GM23338 (cell line): Measurements from ENCODE around the gene NUMB. TPM values are rescaled to one million over a fixed set of nuclear protein-coding genes. Genes with fewer than 3 reads are reported as not detected.

Experiments used
- ATAC-seq: fragments of 200-7000 bp; cut with Tn5 transposase; 3 replicates; pipeline ENCODE4 v1.9.1; 2020
- DNase-seq: peaks from one replicate; pipeline ENCODE4 v3.0.0-alpha.2; 2015; ENCODE audit warnings: low spot score
- H2AFZ ChIP-seq: fragments of 200-600 bp; sonication (generic); 2 replicates; pipeline ENCODE4 v1.8.0; 2016; ENCODE audit warnings: antibody characterized with exemption, mild to moderate bottlenecking, moderate library complexity
- H3F3A ChIP-seq: fragments of 200-600 bp; sonication (generic); replicated peaks from 2 replicates; pipeline ENCODE4 v1.8.0; 2017; ENCODE audit warnings: antibody characterized with exemption, mixed run types, low read depth
- H3K27ac ChIP-seq: fragments of 200-600 bp; sonication (generic); 2 replicates; pipeline ENCODE4 v1.6.1; 2016; ENCODE audit warnings: low read depth
- H3K27me3 ChIP-seq: fragments of 200-600 bp; sonication (generic); 2 replicates; pipeline ENCODE4 v1.8.0; 2016; ENCODE audit warnings: mild to moderate bottlenecking, mixed run types, moderate library complexity; ENCODE audit not compliant: insufficient read depth
- H3K36me3 ChIP-seq: fragments of 200-600 bp; sonication (generic); 2 replicates; pipeline ENCODE4 v1.8.0; 2016; ENCODE audit warnings: mild to moderate bottlenecking; ENCODE audit not compliant: insufficient read depth
- H3K4me1 ChIP-seq: fragments of 200-600 bp; sonication (generic); 2 replicates; pipeline ENCODE4 v1.8.0; 2016; ENCODE audit warnings: mild to moderate bottlenecking, moderate library complexity; ENCODE audit not compliant: insufficient read depth
- H3K4me2 ChIP-seq: fragments of 200-600 bp; sonication (generic); 2 replicates; pipeline ENCODE4 v1.7.1; 2017; ENCODE audit warnings: mixed run types
- H3K4me3 ChIP-seq: fragments of 200-600 bp; sonication (generic); 2 replicates; pipeline ENCODE4 v1.6.1; 2016; ENCODE audit warnings: mixed run types
- H3K79me2 ChIP-seq: fragments of 200-600 bp; sonication (generic); replicated peaks from 2 replicates; pipeline ENCODE4 v1.8.0; 2017; ENCODE audit warnings: mild to moderate bottlenecking; ENCODE audit not compliant: insufficient read depth
- H3K9me2 ChIP-seq: fragments of 200-600 bp; sonication (generic); 2 replicates; pipeline ENCODE4 v1.8.0; 2017; ENCODE audit not compliant: insufficient read depth
- H4K20me1 ChIP-seq: fragments of 200-600 bp; sonication (generic); replicated peaks from 2 replicates; pipeline ENCODE4 v1.8.0; 2017; ENCODE audit warnings: mild to moderate bottlenecking; ENCODE audit not compliant: insufficient read depth
- H3K27ac Mint-ChIP-seq: 2 replicates; pipeline ENCODE4 v1.8.0; 2020; ENCODE audit warnings: inconsistent platforms, mild to moderate bottlenecking, moderate library complexity, mixed read lengths
- H3K27me3 Mint-ChIP-seq: 3 replicates; pipeline ENCODE4 v1.8.0; 2022; ENCODE audit warnings: low read depth, mild to moderate bottlenecking, moderate library complexity, mixed read lengths, inconsistent platforms; ENCODE audit not compliant: insufficient read depth, poor library complexity
- H3K36me3 Mint-ChIP-seq: 3 replicates; pipeline ENCODE4 v1.8.0; 2021; ENCODE audit warnings: low read depth, mild to moderate bottlenecking, inconsistent platforms, moderate library complexity, mixed read lengths
- H3K4me1 Mint-ChIP-seq: 3 replicates; pipeline ENCODE4 v1.8.0; 2020; ENCODE audit warnings: mild to moderate bottlenecking, inconsistent platforms, mixed read lengths
- H3K4me3 Mint-ChIP-seq: 3 replicates; pipeline ENCODE4 v1.8.0; 2021; ENCODE audit warnings: moderate library complexity, mild to moderate bottlenecking, inconsistent platforms, mixed read lengths
- H3K9me3 Mint-ChIP-seq: 3 replicates; pipeline ENCODE4 v1.8.0; 2020; ENCODE audit warnings: moderate library complexity, mild to moderate bottlenecking, inconsistent platforms, mixed read lengths
- ETS1 ChIP-seq: IDR thresholded peaks from 2 replicates; pipeline ENCODE4 v1.6.1; 2016; ENCODE audit warnings: antibody characterized with exemption
- NANOG ChIP-seq: IDR thresholded peaks from 2 replicates; pipeline ENCODE4 v1.6.1; 2016; ENCODE audit warnings: antibody characterized with exemption, borderline replicate concordance
- POLR2AphosphoS5 ChIP-seq: IDR thresholded peaks from 2 replicates; pipeline ENCODE4 v1.6.1; 2016; ENCODE audit warnings: antibody characterized with exemption, low read depth
- ZNF114 ChIP-seq: fragments of 250-450 bp; sonication (Bioruptor Pico); IDR thresholded peaks from 2 replicates; pipeline ENCODE4 v1.5.0; 2020; ENCODE audit warnings: mild to moderate bottlenecking, moderate library complexity
- ZNF462 ChIP-seq: fragments of 250-450 bp; sonication (Bioruptor Pico); IDR thresholded peaks from 2 replicates; pipeline ENCODE4 v1.5.0; 2020; ENCODE audit warnings: mild to moderate bottlenecking, moderate library complexity
- polyA plus RNA-seq: library from polyadenylated mRNA; unstranded; fragments of >200 nt; fragmentation: Nextera tagmentation; extraction: Ambion mirVana; gene quantifications from 2 replicates; pipeline ENCODE4 v1.2.1, GENCODE V29; 2016
- total RNA-seq: library from RNA; depleted of rRNA; stranded (reverse); fragments of >200 nt; shearing (Covaris generic); gene quantifications from 2 replicates; pipeline ENCODE4 v1.2.3, GENCODE V29; 2014

NUMB gene
- total and polyA plus RNA-seq, 2 experiments from 2014 or later, result 32.1 to 36.7 TPM

- TF ChIP-seq ZNF462 (CRISPR knock-in tag) (no peak), NANOG (no peak), POLR2AphosphoS5 (no peak), ETS1 (no peak)
These were observed 213.6 kb downstream of the NUMB start (continued) for GRCh38 chr14:73244541-73245290.

GRCh38 chr14:73243748-73244147 is 214.6 kb downstream of the NUMB start:
- Histone ChIP-seq H3K9me2 (no peaks in the 10 kb centered on the region), H3K4me3 (no peak overlapping the region), H3F3A (peaks cover 2% of the 10 kb centered on the region; the same call in 1 of the 2 replicates), H3K4me1 (peaks cover 25% of the 10 kb centered on the region), H3K27ac (no peak overlapping the region), H3K79me2 (0 out of 2 replicates have a peak, but pooled peaks cover 3% of the 10 kb centered on the region), H2AFZ (no peak overlapping the region), H4K20me1 (peaks cover 3% of the 10 kb centered on the region; the same call in 1 of the 2 replicates), H3K36me3 (no peaks in the 10 kb centered on the region), H3K27me3 (peaks cover 28% of the 10 kb centered on the region), H3K4me2 (no peak overlapping the region)
- no peaks in the 10 kb centered on the region; the same call in 2 of the 3 replicates for H3K9me3 Mint-ChIP-seq
- H3K4me1 Mint-ChIP-seq, result peaks cover 19% of the 10 kb centered on the region
- peaks cover 15% of the 10 kb centered on the region for H3K36me3 Mint-ChIP-seq
- ATAC-seq (no peak), DNase-seq (no peak)
- H3K4me3 Mint-ChIP-seq, result no peak overlapping the region
- peaks cover 16% of the 10 kb centered on the region for H3K27me3 Mint-ChIP-seq
- no peak overlapping the region for H3K27ac Mint-ChIP-seq
- no peak for TF ChIP-seq ZNF462 (CRISPR knock-in tag)
- no peak for TF ChIP-seq ZNF114 (CRISPR knock-in tag)
